ENCODE measurements around the gene MAZ.

MAZ gene

GRCh38 chr16:29857133-29857760 lies 50.9 kb downstream of the MAZ start:
- no peak for TF ChIP-seq CTCF (IDR thresholded peaks at IDR 0.05; ENCODE audit: insufficient read depth, low read length)
- no peak for TF ChIP-seq SPI1 (IDR thresholded peaks at IDR 0.05; ENCODE audit: borderline replicate concordance, low read depth)
- no peak for TF ChIP-seq POLR2AphosphoS5 (IDR thresholded peaks at IDR 0.05; ENCODE audit: low read depth)
- TF ChIP-seq GABPA (IDR thresholded peaks at IDR 0.05; ENCODE audit: low read depth), result no peak
- TF ChIP-seq REST (IDR thresholded peaks at IDR 0.05; ENCODE audit: insufficient replicate concordance, low read depth), result no peak
- no peak overlapping the region for H3K27ac ChIP-seq (replicated peaks)
- no peak overlapping the region for H3K4me3 ChIP-seq (replicated peaks; ENCODE audit: insufficient read depth, low read length)
- H3K27me3 ChIP-seq (ENCODE audit: insufficient read depth, poor library complexity, severe bottlenecking), result no peaks in the 10 kb centered on the region
- DNase-seq (ENCODE audit: low read depth in 1 of 2, low spot score in 1 of 2), result no peak

- TF ChIP-seq REST (IDR thresholded peaks at IDR 0.05; ENCODE audit: insufficient replicate concordance, low read depth) (no peak), CTCF (IDR thresholded peaks at IDR 0.05; ENCODE audit: insufficient read depth, low read length) (no peak), SPI1 (IDR thresholded peaks at IDR 0.05; ENCODE audit: borderline replicate concordance, low read depth) (no peak), GABPA (IDR thresholded peaks at IDR 0.05; ENCODE audit: low read depth) (no peak), POLR2AphosphoS5 (IDR thresholded peaks at IDR 0.05; ENCODE audit: low read depth) (no peak)
- no peak overlapping the region for H3K4me3 ChIP-seq (replicated peaks; ENCODE audit: insufficient read depth, low read length)
- no peak for DNase-seq (ENCODE audit: low read depth in 1 of 2, low spot score in 1 of 2)
- no peak overlapping the region for H3K27ac ChIP-seq (replicated peaks)
- no peaks in the 10 kb centered on the region for H3K27me3 ChIP-seq (ENCODE audit: insufficient read depth, poor library complexity, severe bottlenecking)
Observed at GRCh38 chr16:29858149-29858849, 52.0 kb downstream of the MAZ start.

- H3K27me3 ChIP-seq (ENCODE audit: insufficient read depth, poor library complexity, severe bottlenecking), result no peaks in the 10 kb centered on the region
- DNase-seq (ENCODE audit: low read depth in 1 of 2, low spot score in 1 of 2), result no peak
- H3K4me3 ChIP-seq (replicated peaks; ENCODE audit: insufficient read depth, low read length), result no peak overlapping the region
- no peak overlapping the region for H3K27ac ChIP-seq (replicated peaks)
- TF ChIP-seq SPI1 (IDR thresholded peaks at IDR 0.05; ENCODE audit: borderline replicate concordance, low read depth) (no peak), CTCF (IDR thresholded peaks at IDR 0.05; ENCODE audit: insufficient read depth, low read length) (no peak), POLR2AphosphoS5 (IDR thresholded peaks at IDR 0.05; ENCODE audit: low read depth) (no peak), GABPA (IDR thresholded peaks at IDR 0.05; ENCODE audit: low read depth) (no peak), REST (IDR thresholded peaks at IDR 0.05; ENCODE audit: insufficient replicate concordance, low read depth) (no peak)
Observed at GRCh38 chr16:29858974-29859373, 52.6 kb downstream of the MAZ start.

Data from HL-60 (cell line).